ENCODE data around the gene ARPIN.
"Not testable (repeated sequence)": the region's sequence is repeated elsewhere in the genome, so short reads cannot be mapped to it uniquely, and the experiment has no call there.

ARPIN gene

DNA sequence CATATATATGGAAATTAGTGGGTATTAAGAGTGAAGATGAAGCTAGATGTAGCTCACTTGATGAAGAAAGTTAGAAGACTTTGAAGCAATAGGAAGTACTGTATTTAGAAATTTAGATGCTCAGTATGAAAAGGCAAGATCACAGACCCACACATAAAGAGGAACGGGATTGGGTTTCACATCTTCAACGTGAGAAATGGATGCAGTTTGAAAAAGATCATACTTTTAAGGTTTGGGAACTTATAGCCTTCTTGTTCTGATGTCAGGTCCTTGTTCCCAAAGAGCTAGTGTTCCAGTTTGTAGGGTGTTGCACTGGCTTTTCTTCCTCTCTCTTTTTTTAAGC lies 35.7 kb downstream of the ARPIN start:
- no peak for DNase-seq (ENCODE audit: low read depth)

- DNase-seq (ENCODE audit: low read depth) = no peak
Observed at GRCh38 chr15:89876396-89877082, 36.2 kb downstream of the ARPIN start.

GRCh38 chr15:89875741-89876140 lies 37.0 kb downstream of the ARPIN start:
- no peak for DNase-seq (ENCODE audit: low read depth)

DNA sequence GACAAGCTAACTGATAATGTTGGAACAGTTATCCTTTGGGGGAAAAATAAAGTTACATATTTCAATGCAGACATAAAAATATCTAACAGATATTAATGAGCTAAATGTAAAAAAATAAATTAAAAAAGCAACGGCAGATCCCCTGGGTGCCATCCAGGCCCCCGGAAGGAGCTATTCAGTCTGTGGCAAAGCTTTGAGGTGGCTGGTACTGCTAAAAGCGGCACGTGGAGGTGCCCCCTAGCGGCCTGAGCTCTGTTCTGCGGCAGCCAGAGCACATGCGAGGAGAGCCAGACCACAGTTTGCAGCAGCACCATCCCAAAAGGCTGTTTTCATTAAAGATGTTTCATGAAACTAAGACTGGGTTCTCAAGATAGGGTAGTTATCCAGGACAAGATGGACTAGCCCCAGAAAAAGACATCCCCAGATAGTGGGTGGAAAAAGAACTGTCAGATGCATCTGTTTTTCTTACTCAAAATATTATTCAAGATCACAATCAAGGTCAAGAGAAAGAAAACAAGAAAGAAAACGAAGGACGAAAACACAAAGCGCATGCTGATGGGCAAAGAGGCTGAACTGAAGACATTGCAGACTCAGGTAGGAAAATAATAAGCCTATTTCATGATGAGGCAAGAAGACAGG lies 37.7 kb downstream of the ARPIN start:
- DNase-seq (ENCODE audit: low read depth) = peak; percentile 66

DNA sequence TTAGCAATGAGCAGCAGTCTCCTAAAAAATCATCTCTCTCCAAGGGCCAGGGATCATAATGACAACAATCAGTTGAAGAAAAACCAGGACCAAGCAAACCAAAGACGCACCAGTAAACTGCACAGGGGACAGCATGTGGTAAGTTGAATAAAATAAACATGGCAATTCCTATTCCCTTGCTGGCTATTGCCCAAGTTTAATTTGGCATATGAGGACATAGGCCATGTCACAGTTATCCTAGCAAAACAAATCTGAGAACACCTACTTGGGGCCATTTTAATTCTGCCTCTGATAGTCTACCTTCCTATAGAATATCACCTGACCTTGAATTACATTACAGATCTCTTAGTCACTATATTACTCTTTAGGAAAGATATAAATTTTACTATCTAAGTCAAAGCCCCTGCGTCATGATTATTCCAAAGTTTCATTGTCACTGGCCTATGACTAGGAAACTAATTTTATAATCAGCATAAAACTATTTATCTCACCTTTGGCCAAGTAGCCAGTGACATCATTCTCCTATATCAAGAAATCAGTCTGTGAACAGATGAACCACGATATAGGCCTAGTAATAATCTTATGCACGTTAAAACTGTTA lies 42.0 kb downstream of the ARPIN start:
- no peak for DNase-seq (ENCODE audit: low read depth)

DNA sequence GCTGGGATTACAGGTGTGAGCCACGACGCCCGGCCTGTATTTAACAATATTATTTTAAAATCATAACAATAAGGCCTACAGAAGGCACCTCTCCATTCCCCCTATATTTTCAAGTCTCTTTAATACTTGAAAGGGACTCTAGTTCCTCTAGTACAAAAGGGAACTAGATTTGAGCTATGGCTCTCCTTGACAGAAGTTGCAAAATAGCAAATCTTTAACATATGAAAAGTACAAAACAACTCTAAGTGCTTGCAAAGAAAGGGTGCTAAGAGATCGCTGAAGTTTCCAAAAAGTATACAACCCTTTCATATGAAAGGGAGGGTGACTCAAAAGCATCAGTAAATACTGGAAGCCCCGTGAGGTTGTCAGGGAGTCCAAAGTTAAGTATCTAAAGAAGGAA lies 42.7 kb downstream of the ARPIN start:
- no peak for DNase-seq (ENCODE audit: low read depth)

DNA sequence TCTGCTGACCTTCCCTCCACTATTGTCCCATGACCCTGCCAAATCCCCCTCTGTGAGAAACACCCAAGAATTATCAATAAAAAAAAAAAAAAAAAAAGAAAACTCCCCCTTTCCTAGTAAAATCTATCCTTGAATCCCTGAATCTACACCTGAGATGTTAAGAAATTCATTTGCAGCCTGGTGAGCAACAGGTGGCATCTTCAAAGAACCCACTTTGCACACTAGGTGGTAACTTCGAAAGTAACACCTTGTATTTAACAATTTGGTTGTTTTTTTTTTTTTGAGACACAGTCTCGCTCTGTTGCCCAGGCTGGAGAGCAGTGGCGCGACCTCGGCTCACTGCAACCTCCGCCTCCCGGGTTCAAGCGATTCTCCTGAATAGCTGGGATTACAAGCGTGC lies 43.3 kb downstream of the ARPIN start:
- not testable (repeated sequence) for DNase-seq (ENCODE audit: low read depth)

GRCh38 chr15:89864958-89865739 lies 47.6 kb downstream of the ARPIN start:
- DNase-seq (ENCODE audit: low read depth) = no peak

DNA sequence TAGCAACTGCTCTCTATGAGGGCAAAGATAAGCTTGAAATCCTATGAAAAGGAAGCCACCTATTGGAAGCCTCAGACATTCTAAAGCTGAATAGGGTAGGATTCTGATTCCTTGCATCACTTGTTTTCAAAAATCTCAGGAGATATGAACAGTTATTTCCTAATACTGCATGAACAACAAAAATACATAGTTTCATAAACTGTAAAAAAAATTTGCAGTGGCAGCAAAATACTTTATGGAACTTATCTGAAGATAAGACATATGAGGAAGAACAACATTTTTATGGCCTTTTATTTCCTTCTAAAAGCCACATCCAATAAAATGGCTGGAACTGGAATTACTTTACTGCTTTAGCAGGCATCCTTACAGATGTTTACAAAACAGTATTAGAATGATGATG lies 48.8 kb downstream of the ARPIN start:
- DNase-seq (ENCODE audit: low read depth) = no peak

GRCh38 chr15:89860891-89861290 lies 51.9 kb downstream of the ARPIN start:
- no peak for DNase-seq (ENCODE audit: low read depth)

DNA sequence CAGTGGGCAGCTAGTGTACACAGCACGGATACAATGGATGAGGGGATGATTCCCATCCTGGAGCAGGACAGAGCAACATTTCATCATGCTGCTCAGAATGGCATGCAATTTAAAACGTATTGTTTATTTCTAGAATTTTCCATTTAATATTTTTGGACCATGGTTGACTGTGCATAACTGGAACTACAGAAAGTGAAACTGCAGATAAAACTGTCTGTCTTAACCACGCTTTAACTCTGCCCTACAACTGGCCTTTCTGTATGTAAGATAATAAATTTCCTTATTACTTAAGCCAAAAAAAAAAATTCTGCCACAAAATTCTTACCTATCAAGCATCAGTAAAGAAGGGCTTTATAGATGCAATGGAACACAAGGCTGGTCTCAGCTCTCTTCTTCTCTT lies 52.3 kb downstream of the ARPIN start:
- DNase-seq (ENCODE audit: low read depth) = no peak

- no peak for DNase-seq (ENCODE audit: low read depth)
Observed at GRCh38 chr15:89858661-89859458, 53.9 kb downstream of the ARPIN start.

- DNase-seq (ENCODE audit: low read depth) = no peak
Observed at GRCh38 chr15:89857673-89858072, 55.1 kb downstream of the ARPIN start.

DNA sequence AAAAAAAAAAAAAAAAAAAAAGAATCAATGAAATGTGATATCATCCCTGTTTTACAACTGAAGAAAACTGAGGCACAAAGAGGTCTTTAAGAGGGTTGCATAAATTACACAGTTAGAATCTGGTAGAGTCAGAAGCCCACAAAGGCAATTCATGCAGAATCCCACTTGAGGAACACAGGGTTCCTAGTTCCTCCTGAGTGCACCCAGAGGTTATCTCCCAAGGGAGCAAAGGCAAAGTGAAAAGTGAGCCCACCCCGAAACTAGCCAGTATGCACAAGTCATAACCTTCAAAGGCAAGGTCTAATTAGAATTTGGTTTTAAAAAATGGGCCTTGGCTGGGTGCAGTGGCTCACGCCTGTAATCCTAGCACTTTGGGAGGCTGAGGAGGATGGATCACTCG lies 56.8 kb downstream of the ARPIN start:
- no peak for DNase-seq (ENCODE audit: low read depth)

DNA sequence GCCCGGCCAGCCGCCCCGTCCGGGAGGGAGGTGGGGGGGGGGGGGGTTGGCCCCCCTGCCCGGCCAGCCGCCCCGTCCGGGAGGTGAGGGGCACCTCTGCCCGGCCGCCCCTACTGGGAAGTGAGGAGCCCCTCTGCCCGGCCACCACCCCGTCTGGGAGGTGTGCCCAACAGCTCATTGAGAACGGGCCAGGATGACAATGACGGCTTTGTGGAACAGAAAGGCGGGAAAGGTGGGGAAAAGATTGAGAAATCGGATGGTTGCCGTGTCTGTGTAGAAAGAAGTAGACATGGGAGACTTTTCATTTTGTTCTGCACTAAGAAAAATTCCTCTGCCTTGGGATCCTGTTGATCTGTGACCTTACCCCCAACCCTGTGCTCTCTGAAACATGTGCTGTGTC lies 57.9 kb downstream of the ARPIN start:
- DNase-seq (ENCODE audit: low read depth) = not testable (repeated sequence)

GRCh38 chr15:89852342-89852995 lies 60.3 kb downstream of the ARPIN start:
- DNase-seq (ENCODE audit: low read depth) = no peak

DNA sequence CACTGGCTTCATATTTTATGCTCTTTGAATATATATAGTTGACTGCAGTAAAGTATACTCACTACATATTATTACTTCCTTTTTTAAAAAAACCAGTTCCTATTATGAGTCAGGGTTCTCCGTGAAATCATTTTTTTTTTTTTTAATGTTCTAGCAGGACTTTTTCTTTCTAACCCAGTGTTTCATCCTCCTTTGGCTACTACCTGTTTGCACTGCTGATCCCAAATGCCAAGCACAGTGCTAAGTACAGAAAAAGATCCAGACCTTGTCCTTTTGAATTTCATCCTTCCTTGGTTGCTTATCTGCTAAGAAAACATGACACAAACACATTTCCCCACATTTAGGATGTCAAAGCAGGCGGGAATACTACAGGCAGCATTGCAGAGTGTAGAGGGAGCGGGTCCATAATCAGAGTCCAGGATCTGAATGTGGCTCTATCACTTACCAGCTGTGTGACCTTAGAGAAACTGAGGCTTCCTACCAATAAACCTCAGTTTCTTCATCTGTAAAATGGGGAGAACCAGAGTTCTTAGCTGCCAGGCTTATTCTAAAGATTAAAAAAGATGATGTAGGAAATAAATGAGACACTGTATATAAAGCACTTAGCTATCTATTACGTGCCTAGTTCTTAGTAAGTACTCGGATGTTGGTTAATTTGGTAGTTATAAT lies 60.9 kb downstream of the ARPIN start:
- DNase-seq (ENCODE audit: low read depth) = no peak

- DNase-seq (ENCODE audit: low read depth) = no peak
Observed at GRCh38 chr15:89848970-89849292, 63.8 kb downstream of the ARPIN start.

GRCh38 chr15:89847101-89847500 lies 65.7 kb downstream of the ARPIN start:
- DNase-seq (ENCODE audit: low read depth) = no peak

- DNase-seq (ENCODE audit: low read depth) = peak; percentile 69
Observed at GRCh38 chr15:89845305-89845893, 67.4 kb downstream of the ARPIN start.
